GM12892 (cell line): ENCODE data around the gene METTL21C.

ENCODE experiments used
- POLR2A ChIP-seq: IDR thresholded peaks from 2 replicates; pipeline ENCODE4 v1.6.1; 2011; ENCODE audit warnings: low read depth, low read length, control low read depth
- POLR2AphosphoS5 ChIP-seq: IDR thresholded peaks from 2 replicates; pipeline ENCODE4 v1.6.1; 2011; ENCODE audit warnings: low read depth, low read length, control low read depth
- TAF1 ChIP-seq: IDR thresholded peaks from 2 replicates; pipeline ENCODE4 v1.6.1; 2011; ENCODE audit warnings: low read depth, mild to moderate bottlenecking, control low read depth, low read length, borderline replicate concordance

DNA sequence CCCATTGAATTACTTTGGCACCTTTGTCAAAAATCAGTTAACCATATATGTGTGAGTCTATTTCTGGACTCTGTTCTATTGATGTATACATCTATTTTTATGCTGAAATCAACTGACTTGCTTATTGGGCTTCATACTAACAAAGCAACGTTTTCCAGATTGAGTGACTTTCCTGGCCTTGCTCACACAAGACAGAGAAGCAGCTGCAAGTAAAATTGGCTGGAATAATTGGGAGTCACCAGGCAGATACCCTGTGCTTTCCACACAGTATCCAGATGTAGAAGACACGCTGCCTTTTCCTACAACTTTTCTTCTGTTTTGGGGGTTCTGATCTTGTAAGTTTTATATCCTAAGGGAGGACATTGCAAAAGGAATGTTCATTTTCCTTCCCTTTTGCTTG, 11.2 kb downstream of the METTL21C start:
- TF ChIP-seq POLR2A (no peak), TAF1 (no peak), POLR2AphosphoS5 (no peak)
